Upper lobe of right lung (tissue), 1 donor: ENCODE results near the gene CDKAL1. TPM values are rescaled to one million over a fixed set of nuclear protein-coding genes. Genes with fewer than 3 reads are reported as not detected.

Experiments
- ATAC-seq: fragments of 200-7000 bp; cut with Tn5 transposase; one replicate; pipeline ENCODE4 v1.9.1; 2020; ENCODE audit warnings: mild to moderate bottlenecking, moderate library complexity
- DNase-seq: peaks from one replicate; pipeline ENCODE4 v3.0.0-alpha.2; 2020
- H3K27ac ChIP-seq: fragments of 200-600 bp; one replicate; pipeline ENCODE4 v1.8.0; 2022
- H3K27me3 ChIP-seq: fragments of 200-600 bp; one replicate; pipeline ENCODE4 v1.8.0; 2022; ENCODE audit warnings: mild to moderate bottlenecking
- H3K36me3 ChIP-seq: fragments of 200-600 bp; one replicate; pipeline ENCODE4 v1.8.0; 2022
- H3K4me1 ChIP-seq: fragments of 200-600 bp; one replicate; pipeline ENCODE4 v1.8.0; 2022
- H3K4me3 ChIP-seq: fragments of 200-600 bp; one replicate; pipeline ENCODE4 v1.8.0; 2022; ENCODE audit warnings: mild to moderate bottlenecking
- H3K9me3 ChIP-seq: fragments of 200-600 bp; one replicate; pipeline ENCODE4 v1.8.0; 2022
- CTCF ChIP-seq: fragments of 200-600 bp; IDR thresholded peaks from one replicate; pipeline ENCODE4 v1.8.0; 2022; ENCODE audit warnings: antibody characterized with exemption
- intact Hi-C: fragments of 100-400 bp; cut with DNase I; formaldehyde crosslinking; loops from one replicate; pipeline ENCODE4 v1.11.0; 2022
- total RNA-seq: library from RNA; stranded (reverse); fragmentation: NEBNext Ultra II Directional; extraction: Animal tissue kit (Norgen Biotek cat#: 25700); gene quantifications from one replicate; pipeline ENCODE4 v1.2.1, GENCODE V29; 2021
- donor health status: DM: no; HTN: yes; CAD: no; lungs with severe emphysema.

The CDKAL1 gene
- total RNA-seq, 1 donor from 2014 or later, result 16.0 TPM

- no peaks in the 10 kb centered on the region for H3K9me3 ChIP-seq
- H3K4me3 ChIP-seq, result no peak overlapping the region
- TF ChIP-seq CTCF, result no peak
- no peaks in the 10 kb centered on the region for H3K27me3 ChIP-seq
- no peaks in the 10 kb centered on the region for H3K4me1 ChIP-seq
- DNase-seq, result no peak
- H3K36me3 ChIP-seq, result no peaks in the 10 kb centered on the region
- intact Hi-C loops, result no loop called here
- no peak overlapping the region for H3K27ac ChIP-seq
- ATAC-seq, result no peak
These were observed 164.4 kb downstream of the CDKAL1 start for GRCh38 chr6:20698675-20699074.

GRCh38 chr6:20699402-20699801, 165.1 kb downstream of the CDKAL1 start:
- no peak for DNase-seq
- Histone ChIP-seq H3K9me3 (no peaks in the 10 kb centered on the region), H3K27ac (no peak overlapping the region), H3K36me3 (no peaks in the 10 kb centered on the region), H3K27me3 (no peaks in the 10 kb centered on the region), H3K4me3 (no peak overlapping the region), H3K4me1 (no peaks in the 10 kb centered on the region)
- no peak for ATAC-seq
- intact Hi-C loops, result no loop called here
- TF ChIP-seq CTCF, result no peak

GRCh38 chr6:20700375-20700774, 166.1 kb downstream of the CDKAL1 start:
- no peaks in the 10 kb centered on the region for H3K36me3 ChIP-seq
- no peak overlapping the region for H3K27ac ChIP-seq
- DNase-seq (no peak), ATAC-seq (no peak)
- no peaks in the 10 kb centered on the region for H3K27me3 ChIP-seq
- intact Hi-C loops, result no loop called here
- H3K9me3 ChIP-seq, result no peaks in the 10 kb centered on the region
- no peak for TF ChIP-seq CTCF
- no peak overlapping the region for H3K4me3 ChIP-seq
- H3K4me1 ChIP-seq, result no peaks in the 10 kb centered on the region

- DNase-seq, result no peak
- Histone ChIP-seq H3K27ac (no peak overlapping the region), H3K4me1 (no peaks in the 10 kb centered on the region), H3K4me3 (no peak overlapping the region), H3K27me3 (no peaks in the 10 kb centered on the region), H3K9me3 (no peaks in the 10 kb centered on the region), H3K36me3 (no peaks in the 10 kb centered on the region)
- no peak for ATAC-seq
- TF ChIP-seq CTCF, result no peak
- intact Hi-C loops, result no loop called here
These were observed 168.1 kb downstream of the CDKAL1 start for GRCh38 chr6:20702366-20702765.

- DNase-seq (no peak), ATAC-seq (no peak)
- TF ChIP-seq CTCF, result no peak
- Histone ChIP-seq H3K27ac (no peak overlapping the region), H3K4me3 (no peak overlapping the region), H3K36me3 (no peaks in the 10 kb centered on the region), H3K4me1 (no peaks in the 10 kb centered on the region), H3K9me3 (no peaks in the 10 kb centered on the region), H3K27me3 (no peaks in the 10 kb centered on the region)
- intact Hi-C loops, result no loop called here
These were observed 168.8 kb downstream of the CDKAL1 start for GRCh38 chr6:20703049-20703448.

GRCh38 chr6:20704325-20705025, 170.2 kb downstream of the CDKAL1 start:
- no peak for DNase-seq
- no peak overlapping the region for H3K4me3 ChIP-seq
- ATAC-seq, result no peak
- no peaks in the 10 kb centered on the region for H3K27me3 ChIP-seq
- no peak for TF ChIP-seq CTCF
- no peaks in the 10 kb centered on the region for H3K36me3 ChIP-seq
- no peak overlapping the region for H3K27ac ChIP-seq
- no peaks in the 10 kb centered on the region for H3K4me1 ChIP-seq
- H3K9me3 ChIP-seq, result no peaks in the 10 kb centered on the region
- intact Hi-C loops, result no loop called here
